AG09319 (cell line): Measurements from ENCODE around the gene CD6.

ENCODE experiments used
- DNase-seq: peaks from one replicate; pipeline ENCODE4 v3.0.0-alpha.2; 2010; ENCODE audit warnings: low read depth; ENCODE audit errors: extremely low read depth
- CTCF ChIP-seq: IDR thresholded peaks from 2 replicates; pipeline ENCODE4 v1.5.1; 2011; ENCODE audit warnings: low read depth, mild to moderate bottlenecking, inconsistent platforms, low read length, moderate library complexity

CD6 gene

DNA sequence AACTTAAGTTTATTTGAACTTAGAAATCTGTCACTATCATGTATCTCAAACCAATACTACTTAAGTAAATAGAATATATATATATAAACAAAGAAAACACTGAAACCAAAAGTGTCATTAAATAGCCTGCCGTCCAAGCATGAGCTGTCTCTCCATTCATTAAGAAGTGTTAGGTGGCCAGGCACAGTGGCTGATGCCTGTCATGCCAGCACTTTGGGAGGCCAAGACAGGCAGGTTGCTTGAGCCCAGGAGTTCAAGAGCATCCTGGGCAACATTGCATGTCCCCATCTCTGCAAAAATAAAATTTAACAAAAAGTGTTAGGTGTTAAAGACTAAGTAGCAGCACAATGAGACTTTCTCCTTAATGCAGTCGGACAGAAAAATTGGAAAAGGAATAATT is 14.0 kb downstream of the CD6 start:
- TF ChIP-seq CTCF: no peak
- DNase-seq: no peak

DNA sequence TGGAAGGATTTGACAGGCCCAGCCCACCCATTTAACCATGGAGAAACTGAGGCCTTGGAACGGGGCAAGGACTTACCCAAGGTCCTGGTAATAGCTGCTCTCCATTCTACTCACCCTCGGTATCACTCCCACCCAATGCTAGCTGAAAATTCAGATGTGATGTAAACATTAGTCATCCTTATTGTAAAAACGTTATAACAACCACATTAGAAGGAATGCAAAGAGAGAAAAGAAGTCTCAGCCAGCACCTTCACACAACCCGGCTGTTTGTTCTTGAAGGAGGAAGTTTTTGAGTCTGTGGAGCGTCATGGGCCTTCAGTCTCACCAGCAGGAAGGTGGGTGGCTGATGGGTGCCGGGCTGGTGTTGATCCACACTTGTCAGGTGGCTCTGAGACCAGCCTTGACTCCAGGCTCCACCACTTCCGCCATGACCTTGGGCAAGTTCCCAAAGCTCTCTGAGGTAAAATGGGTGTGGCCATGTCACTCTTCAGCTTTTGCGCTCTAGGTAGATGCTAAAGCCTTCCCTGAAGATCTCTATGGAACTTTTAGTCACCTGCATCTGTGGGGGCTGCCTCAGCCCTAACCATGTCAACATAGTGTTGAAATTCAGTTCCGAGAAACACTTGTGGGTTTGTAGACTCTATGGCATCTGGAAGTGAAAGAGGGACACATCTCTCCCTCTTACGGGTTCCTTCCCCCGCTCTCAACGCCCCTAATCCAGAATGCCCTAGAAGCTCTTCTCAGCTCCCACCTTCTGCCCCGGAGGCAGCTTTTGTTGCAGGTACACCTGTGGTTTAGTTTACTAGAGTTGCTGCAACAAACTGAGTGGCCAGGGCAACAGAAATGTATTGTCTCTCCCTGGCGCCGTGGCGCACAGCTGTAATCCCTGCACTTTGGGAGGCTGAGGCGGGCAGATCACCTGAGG is 14.8 kb downstream of the CD6 start:
- no peak for DNase-seq
- TF ChIP-seq CTCF: no peak

DNA sequence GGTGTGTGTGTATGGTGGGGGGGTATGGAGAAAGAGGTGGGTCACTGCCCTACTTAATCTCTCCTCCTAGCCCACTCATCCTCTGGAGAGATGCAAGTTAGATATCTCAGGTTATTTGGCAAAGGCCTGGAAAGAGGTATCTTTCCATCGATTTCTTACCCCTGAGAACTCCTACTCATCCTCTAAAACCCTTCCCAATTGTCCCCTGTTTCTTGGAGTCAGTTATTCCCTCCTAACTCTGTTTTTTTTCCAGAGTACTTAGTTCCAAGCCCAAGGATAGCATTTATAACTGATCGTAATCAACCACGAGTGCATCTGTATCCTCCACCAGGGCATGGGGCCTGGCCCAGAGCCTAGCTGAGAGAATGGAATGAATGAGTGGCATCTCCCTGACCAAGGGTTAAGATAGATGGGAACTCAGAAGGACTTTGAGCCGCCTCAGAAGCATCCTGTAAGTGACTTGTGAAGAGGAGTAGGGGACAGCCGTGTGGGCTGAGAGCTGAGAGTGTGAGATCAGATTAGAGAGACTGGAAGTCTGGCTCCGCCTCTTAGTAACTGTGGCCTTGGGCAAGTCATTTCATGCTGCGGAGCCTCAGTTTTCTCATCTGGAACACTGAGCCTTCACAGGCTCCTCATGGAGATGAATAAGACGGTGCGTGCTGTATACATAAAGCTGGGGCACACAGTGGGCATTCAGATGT is 16.2 kb downstream of the CD6 start:
- DNase-seq: no peak
- TF ChIP-seq CTCF: no peak

DNA sequence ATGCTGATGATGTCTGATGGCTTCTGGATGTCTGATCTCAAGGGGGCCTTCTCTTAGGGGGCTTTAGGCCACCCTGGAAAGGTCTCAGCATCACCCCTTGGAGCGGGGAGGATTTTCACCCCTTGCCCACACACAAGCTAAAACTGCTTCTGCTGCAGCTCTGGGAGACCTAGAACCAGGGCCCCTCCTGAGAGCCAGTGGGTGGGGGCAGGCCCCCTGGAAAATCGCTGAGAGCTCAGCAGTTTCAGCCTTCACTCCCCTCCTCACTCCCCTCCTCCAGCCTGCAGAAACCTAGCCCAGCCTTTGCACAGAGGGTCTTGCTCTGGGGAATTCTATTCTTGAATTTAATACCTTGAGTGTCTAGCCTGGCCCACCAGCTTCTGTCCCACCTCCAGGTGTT is 17.2 kb downstream of the CD6 start:
- no peak for TF ChIP-seq CTCF

GRCh38 chr11:60989093-60989650 is 17.7 kb downstream of the CD6 start:
- DNase-seq: no peak
- TF ChIP-seq CTCF: no peak

More for the DNA sequence above, 17.2 kb downstream of the CD6 start:
- DNase-seq: no peak

DNA sequence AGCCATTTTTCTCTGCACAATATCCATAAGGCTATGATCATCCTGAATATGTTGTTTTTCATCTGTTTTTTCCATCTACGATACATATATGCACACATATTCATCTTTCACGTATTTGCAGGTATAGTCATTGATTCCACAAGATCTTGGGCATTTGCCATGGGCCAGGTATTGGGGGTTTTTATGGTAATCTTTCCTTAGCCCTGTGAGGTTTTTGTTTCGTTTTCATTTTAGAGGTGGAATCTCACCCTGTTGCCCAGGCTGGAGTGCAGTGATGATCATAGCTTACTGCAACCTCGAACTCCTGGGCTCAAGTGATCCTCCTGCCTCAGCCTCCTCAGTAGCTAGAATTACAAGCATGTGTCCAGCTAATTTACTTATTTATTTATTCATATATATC is 20.0 kb downstream of the CD6 start:
- no peak for TF ChIP-seq CTCF
- no peak for DNase-seq
